ENCODE data around the gene SRGAP2.
"Not testable (repeated sequence)": the region's sequence is repeated elsewhere in the genome, so short reads cannot be mapped to it uniquely, and the experiment has no call there.

Gene SRGAP2

DNA sequence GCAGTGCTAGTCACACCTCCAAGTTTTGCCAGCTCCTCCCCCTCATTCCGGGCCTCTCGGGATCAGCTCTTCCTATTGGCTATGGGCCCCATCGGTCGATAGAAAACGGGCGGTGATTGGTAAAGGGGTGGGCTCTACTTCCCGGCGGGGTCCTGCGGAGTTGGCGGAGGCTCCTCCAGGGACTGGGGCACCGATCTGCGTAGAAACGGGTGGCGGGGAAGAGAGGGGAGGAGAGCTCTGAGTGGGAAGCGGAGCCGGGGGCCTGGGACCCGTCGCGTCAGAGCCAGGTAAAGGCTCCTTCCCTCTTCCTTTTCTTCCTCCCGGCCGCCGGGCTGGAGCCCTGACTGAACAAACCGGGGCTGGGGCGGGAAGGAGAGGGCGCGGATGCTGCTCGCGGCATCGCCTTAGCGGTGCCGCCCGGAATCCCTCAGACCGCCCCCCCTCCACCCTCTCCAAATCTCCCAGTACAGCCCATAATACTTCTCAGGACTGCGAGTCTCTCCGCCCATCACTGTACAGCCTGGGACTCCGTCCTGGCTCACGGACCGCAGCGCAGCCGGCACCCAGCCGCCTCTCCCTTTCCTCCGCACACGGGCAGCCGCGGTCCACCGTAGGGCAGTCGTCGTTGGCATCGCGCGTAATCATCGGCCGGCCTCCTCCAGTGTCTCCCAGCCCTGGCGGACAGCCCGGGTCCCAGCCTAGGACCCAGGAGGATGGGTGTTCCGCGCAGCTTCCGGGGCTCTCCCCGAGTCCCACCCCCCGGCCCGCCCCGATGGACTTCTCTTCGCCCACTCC lies at the start of gene SRGAP2:
TSS of gene SRGAP2 (plus strand) at position 178 of the 795 bp plus-strand sequence. CDS start 2,430 bp downstream, outside the sequence.
- peak; percentile 35 to 43 for DNase-seq (ENCODE audit: low read depth in 2 of 2)

DNA sequence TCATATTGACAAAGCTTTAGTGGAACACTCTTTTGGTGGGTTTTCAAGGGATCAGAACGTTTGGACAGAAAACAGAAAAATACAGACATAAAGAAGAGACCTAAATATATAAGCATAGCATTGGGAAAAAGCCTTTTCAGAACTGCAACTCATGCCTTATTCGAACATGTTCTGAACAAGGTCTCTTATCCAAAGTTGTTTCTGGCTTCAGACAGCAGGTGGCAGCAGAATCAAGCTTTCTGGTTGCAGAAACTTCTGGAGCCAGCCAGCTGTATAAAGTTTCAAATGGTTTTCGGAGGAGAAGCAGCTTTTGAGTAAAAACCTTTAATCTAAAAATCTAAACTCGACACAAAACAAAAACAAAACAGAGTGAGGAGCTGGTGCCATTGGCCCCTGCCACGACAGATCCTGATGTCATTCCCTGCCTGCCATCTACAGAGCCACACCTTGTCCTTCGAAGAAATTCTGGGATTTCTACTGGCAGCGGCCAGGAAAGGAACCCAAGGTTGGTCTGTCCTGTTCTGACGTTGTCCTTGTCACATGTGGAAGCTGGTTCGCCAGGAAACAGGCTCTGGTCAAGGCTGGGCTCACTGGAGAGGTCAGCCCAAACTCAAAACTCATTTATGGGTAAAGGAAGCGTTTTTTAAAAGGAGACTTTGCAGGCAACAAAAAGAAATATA lies 35.9 kb upstream of the SRGAP2 start:
- not testable (repeated sequence) for DNase-seq (ENCODE audit: low read depth in 2 of 2)

DNA sequence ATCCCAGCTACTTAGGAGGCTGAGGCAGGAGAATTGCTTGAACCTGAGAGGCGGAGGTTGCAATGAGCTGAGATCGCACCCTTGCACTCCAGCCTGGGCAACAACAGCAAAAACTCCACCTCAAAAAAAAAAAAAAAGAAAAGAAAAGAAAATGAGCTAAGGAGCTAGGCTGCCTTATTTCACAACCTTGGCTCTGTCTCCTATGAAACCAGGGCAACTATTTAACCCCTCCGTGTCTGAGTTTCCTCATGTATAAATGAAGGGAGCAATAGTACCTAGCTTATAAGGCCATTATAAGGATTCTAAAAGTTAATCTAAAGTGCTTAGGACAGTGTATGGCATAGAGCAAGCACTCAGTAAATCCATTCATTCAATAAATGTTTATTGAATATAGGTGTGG lies 33.5 kb upstream of the SRGAP2 start:
- not testable (repeated sequence) for DNase-seq (ENCODE audit: low read depth in 2 of 2)

DNA sequence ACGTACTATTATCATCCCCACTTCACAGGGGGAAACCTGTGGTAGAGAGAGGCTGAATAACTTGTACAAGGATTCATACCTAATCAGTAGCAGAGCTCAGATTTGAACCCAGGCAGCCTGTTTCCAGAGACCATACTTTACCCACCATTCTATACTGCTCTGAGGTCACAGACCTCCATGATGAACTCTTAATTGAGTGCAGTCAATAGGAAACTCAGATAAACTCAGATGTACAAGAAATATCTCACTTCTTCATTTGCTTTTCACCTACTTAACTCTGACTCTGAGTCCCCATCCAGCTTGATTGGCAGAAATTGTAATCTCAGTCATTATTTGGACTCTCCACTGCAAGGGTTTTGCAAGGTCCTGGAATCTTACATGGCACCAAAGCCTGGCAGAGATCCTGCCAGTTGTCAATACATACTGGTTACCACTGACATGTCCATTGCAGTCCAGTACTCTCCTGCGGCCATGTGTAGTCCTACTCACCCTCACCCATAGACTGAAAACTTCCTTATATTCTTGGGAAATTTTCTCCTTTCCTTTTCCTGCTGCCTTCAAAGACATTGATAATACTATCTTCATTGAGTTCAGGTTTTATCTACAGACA lies 30.1 kb upstream of the SRGAP2 start:
- DNase-seq (ENCODE audit: low read depth in 2 of 2): not testable (repeated sequence)

DNA sequence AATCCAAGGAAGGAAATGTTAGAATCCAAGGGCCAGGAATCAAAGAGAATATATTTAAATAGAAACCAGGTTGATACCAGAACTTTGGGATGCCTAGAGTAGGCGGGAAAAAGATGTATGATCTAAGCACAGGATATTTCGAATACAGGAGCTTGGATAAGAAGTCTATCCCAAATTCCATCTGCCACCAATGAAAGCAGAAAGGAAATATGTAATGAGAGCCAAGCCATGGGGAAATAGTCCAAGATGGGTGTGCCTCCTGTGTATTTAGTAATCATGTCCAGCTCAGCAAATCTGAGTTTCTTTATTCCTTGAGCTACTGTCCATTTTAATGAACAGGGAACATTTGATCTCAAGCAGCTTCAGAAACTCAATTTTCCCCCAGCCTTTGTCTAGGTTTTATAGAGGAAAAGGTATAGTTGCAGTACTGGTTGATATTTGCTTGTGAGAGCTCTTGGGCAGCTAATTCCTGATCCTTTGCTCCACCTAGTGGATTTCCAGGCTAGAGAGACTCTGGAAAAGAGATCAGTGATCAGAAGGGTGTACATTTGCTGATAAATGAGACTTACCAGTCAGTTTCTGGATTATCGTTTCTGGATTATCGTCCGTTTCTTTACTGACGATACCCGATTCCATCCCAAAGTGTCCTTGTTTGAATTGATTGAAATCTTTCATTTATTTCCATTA lies 29.0 kb upstream of the SRGAP2 start:
- DNase-seq (ENCODE audit: low read depth in 2 of 2): not testable (repeated sequence)

DNA sequence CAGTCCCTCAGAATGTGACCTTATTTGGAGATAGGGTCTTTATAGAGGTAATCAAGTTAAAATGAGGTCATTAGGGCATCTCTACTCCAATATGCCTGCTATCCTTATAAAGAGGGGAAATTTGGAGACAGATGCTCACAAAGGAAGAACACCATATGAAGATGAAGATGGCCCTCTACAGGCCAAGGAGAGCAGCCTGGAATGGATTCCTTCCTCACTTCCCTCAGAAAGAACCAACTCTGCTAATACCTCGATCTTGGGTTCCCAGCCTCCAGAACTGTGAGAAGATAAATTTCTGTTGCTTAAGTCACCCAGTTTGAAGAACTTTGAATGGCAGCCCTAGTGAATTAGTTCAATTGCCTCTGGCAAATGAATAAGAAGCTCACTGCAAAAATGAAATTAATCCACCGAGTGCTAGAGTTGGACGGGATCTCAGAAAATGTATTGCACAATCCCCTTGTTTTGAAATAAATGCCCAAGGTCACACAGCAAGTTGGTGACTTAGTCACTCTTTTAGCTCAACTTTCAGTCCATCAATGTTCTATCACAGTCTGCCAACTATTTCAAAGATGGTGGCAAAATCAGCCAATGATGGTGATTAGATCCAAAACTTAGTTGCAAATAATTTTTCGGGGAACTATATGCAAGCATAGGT lies 27.8 kb upstream of the SRGAP2 start:
- DNase-seq (ENCODE audit: low read depth in 2 of 2): not testable (repeated sequence)

DNA sequence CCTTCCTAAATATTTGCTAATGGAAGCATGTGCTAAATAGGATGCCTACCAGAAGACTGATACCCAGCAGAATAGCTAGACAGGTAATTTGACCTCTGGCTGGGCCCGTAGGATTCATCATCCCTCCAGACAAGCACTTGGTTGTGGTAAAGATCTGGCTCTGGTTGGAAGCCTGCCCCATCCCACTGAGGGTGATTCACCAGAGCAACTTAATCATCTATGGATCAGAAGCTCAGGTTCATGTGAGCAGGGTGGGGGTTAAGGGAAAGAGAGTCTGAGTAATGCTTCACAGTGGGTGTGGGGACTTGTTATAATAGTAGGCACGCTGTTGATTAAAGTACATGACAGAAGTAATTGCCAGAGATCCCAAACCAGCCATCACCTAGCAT lies 27.2 kb upstream of the SRGAP2 start:
- peak; percentile 2 to 27 for DNase-seq (ENCODE audit: low read depth in 2 of 2)

DNA sequence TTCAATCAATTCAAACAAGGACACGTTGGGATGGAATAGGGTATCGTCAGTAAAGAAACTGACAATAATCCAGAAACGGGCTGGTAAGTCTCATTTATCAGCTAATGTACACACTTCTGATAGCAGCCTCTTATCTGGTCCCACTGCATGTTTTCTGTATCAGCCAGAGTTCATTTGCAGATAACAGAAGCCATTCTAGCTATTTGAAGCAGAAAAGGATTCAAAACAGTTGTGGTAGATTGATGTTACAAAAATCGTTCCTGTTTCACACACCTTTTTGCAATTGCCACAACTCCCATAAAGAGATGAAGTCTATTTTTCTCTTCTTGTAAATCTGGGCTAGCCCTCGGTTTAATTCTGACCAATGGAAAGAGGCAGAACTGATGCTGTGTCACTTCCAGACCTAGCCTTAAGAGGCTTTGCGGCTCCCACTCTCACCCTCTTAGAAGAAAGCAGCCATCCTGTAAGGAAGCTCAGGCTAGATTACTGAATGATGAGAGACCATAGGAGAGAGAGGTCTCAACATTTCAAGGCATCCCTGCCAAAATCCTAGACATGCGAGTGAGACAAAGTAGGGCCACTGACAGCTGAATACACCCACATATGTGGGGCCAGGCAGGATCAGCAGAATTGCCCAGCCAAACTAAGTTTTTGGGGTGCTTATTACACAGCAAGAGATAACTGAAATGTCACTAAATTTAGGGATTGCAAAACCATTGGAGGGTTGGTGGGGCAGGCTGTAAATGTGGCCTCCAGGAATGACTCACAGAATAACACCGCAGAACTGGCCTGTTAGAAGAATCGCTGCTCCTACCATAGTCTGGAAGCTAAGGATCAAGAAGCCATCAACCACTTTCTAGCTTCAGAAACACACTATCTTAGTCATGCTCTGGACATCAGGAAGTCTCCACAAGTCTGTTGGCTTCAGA lies 25.0 kb upstream of the SRGAP2 start:
- not testable (repeated sequence) for DNase-seq (ENCODE audit: low read depth in 2 of 2)

DNA sequence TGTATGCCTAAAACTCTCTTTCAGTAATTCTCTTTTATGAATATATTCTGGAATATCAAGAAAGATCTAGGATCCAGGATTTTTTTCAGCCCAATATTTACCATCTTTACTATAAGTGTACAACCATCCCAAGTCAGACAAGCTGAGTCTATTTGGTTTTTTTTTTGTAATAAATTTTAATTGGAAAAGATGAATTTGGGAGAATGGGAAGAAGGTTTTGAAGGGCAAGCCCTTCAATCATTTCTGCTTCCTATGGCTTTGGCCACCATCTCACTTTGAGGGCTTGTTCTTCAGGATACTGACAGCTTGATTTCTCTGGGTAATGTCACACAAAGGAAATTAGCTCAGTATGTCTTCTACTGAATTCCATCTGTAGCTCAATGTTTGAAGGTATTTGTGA lies 23.7 kb upstream of the SRGAP2 start:
- DNase-seq (ENCODE audit: low read depth in 2 of 2): not testable (repeated sequence)

DNA sequence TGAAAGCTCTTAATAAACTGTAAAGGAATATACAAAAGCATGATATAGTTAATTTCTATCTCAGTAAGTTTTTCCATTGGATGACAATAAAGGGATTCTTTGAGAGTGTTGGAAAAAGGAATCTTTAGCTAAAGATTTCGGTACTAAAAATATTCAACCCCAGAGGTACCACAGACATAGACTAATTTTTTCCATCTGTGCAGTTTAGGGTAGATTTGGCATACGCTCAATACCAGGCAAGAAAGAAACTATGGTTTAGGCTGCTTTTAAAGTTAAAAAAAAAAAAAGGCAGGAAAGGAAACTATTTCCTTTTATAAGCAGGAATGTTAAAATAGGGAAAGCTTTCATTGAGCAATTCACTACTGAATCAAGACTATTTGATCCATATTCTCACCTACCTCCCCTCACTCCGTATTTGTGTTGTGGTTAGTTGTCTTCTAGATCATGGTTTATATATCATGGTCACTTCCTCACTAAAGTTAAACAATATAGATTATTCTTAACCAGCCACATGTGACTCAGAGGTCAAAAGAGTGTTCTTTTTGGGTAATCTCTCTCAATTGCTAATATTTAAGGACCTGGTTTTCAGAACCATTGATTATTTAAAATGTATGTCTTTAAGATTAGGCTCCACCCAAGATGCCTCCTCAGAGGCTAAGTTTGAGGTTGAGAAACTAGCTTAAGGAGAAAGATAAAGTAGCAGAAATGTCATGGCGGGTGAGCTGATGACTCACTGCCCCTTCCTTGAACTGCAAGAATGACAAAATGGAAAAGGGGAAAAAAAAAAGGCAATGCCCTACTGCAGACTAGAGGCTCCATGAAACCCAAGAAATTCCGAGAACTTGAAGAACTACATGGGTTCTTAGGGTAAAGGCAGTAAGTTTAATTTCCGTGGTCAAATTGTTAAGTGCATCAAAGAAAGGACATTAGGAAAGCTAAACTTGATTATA lies 20.7 kb upstream of the SRGAP2 start:
- DNase-seq (ENCODE audit: low read depth in 2 of 2): not testable (repeated sequence)

DNA sequence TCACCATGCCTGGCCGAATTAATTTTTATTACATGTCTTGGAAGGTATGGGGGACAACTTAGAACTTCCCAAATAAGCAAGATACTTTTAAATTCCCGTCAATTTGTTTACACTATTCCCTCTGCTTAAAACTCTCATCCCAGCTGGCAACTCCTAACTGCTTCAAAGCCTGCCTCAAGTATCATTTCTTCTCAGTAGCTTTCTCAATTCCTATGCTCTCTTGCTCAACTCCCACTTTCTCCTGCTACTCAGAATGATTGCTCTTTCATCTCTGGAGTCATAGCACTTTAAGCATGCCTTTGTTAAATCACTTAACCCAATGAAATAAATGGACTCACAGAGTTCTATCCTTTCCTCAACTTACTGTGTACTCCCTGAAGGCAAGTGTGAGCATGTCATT lies 19.6 kb upstream of the SRGAP2 start:
- DNase-seq (ENCODE audit: low read depth in 2 of 2): not testable (repeated sequence)

DNA sequence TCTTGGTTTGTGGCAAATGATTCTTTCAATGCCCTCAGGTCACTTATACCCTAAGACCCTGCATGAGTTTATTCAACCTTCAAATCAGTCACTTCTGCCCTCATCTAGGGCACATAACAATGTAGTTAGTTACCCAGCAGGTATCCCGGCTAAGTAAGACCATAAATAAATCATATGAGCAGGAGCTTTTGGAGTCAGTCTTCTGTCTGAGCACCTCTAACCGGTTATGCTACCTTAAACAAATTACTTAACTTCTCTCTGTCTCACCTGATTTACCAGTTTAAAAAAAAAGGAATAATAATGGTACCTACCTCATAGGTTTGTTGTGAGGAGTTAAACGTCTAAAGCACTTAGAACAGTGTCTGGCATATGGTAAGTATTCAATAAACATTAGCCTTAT lies 17.6 kb upstream of the SRGAP2 start:
- not testable (repeated sequence) for DNase-seq (ENCODE audit: low read depth in 2 of 2)

DNA sequence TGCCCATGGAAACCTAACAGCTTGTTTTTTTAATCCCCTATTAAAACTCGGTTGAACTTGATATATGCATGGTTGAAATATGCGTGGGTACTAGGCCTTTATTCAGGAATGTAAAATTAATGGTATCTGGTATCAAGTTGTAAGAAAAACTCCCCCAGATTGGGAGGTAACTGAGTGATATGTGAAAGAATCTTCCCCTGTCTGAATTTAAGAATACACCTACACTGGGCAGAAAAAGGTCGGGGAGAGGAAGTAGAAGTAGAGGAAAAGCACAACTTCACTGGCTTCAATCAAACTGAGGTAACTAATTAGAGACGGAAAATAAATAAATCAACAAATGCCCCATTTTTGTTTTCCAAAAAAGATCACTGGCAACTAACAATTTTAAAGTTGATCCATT lies 16.5 kb upstream of the SRGAP2 start:
- not testable (repeated sequence) for DNase-seq (ENCODE audit: low read depth in 2 of 2)

DNA sequence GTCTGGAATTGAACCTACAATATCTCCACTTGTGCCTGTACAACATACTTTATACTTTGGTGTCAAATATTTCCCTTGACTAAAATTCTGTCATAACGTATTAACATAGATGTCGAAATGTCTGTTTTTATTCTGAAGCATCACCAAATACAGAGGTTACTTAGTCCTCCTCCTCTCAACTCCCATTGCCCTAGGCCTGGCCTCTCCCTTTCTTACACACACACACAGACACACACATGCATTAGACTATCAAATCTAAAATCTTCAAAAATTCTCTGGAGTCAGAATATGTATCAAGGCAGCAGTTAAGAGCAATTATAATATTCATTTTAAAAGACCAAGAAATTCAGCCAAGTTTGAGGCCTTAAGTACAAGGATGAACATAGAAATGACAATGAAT lies 8.2 kb upstream of the SRGAP2 start:
- DNase-seq (ENCODE audit: low read depth in 2 of 2): not testable (repeated sequence)

DNA sequence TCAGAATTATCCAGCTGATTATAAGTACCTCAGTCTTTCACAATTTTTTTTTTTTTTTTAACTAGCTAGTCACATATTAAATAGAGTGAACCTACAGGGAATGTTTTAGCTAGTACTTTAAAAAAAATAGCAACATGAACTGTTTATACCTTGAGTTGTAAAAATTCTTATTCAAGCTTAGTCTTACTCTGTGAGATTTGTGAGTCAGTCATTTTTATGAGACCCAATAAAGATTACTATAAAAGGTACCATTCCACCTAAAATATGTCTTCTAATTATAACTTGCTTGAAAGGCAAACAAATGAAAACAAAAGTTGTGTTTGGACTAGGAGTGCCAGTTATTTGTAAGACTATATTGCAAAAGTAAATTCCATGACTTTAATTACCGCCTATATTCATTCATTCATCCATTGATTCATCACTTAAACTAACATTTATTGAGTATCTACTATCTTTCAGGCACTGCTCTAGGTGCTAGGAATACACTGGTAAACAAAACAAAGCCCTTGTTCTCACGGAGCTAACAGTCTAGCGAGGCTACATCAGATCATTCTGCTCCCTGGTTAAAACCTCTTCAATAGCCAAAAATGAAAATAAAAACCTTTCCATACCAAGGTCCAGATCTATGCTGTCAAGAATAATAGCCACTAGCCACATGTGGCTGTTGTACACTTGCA lies 6.5 kb upstream of the SRGAP2 start:
- not testable (repeated sequence) for DNase-seq (ENCODE audit: low read depth in 2 of 2)

DNA sequence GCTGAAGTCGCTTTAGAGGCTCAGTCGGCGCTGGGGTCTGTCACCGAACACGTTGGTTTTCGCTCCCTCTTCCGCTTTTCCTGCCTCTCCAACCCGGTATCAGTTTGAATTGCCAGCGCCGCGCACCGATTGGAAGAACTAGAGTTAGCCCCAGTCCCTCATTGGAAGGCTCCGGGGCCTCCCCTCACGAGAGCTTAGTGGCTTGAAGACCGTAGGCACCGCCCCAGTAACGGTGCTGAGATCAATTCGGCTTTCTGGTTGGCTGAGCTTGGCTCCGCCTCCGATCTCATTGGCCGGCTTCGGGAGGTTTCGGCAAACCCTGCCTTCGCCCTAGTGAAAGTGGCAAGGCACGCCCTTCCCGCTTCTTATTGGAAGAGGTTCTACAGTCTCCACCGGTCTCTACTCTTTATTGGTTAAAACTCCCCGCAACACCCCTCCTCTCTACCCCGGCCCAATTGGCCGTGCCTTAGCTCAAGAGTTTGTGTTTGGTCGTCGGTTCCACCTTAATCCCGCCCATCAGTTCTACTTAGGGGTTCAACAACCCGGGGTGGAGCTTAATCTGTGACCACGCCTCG lies 465 bp upstream of the SRGAP2 start, which contains the start of gene FAM72A:
TSS of gene FAM72A (minus strand) at position 51 of the 575 bp plus-strand sequence. CDS start 814 bp downstream, outside the sequence.
- DNase-seq (ENCODE audit: low read depth in 2 of 2): peak; percentile 91 to 97

DNA sequence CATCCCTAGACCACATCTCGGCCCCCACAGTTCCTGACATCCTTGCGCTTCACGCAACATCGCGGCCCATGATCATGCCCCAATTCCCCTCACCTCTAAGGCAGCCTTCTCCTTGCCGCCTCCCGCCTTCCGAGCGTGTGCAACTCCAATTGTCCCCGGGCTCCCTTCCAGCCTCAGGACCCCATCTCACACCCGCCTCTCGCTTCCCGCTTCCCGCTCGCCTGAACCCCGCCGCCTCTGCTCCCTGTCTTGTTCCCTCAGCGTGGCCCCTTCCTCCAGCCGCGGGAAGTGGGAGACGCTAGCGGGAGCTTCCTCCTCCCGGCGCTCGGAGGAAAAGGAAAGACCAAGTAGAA lies 794 bp downstream of the SRGAP2 start:
- DNase-seq (ENCODE audit: low read depth in 2 of 2): not testable (repeated sequence)

DNA sequence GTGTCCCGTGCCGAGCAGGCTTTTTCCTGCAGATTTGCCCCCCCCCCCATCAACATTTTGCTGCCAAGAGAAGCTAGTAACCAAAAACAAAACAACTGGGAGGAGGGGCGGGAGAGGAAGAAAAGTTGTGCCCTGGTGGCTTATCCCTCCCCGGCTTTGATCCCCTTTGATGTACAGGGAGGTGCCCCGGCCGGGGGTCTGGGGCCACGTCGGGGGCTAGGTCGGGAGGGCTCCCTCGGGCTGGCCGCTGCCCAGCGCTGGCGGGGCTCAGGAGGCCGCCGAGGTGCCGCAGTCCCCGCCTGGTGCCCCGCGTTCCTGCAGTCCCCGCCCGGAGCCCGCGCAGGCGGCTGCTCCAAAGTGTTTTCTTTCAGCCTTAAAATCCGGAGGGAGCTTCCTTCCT lies 1.5 kb downstream of the SRGAP2 start:
- not testable (repeated sequence) for DNase-seq (ENCODE audit: low read depth in 2 of 2)
